Common myeloid progenitor, CD34-positive (primary cell): ENCODE data around the gene NFYC.

Experiments used
- CTCF ChIA-PET: fragments of 350-600 bp; sonication (Branson Sonifier 250); formaldehyde crosslinking; loops from one replicate; lab custom pipeline; 2021; ENCODE audit warnings: antibody characterized with exemption; lab: Charles Lee
- POLR2A ChIA-PET: fragments of 350-600 bp; sonication (Branson Sonifier 250); formaldehyde crosslinking; loops from one replicate; lab custom pipeline; 2021; ENCODE audit warnings: antibody characterized with exemption; lab: Charles Lee
- DNase-seq, 3 donors: peaks; one replicate each; pipeline versions ENCODE4 v3.0.0 to v3.0.0-alpha.2; 2013
- H3K27ac ChIP-seq, 2 experiments: 1 replicate in 1 of 2; 2 replicates in 1 of 2; pipeline ENCODE4 v1.7.0; 2013; ENCODE audit warnings: inconsistent platforms in 2 of 2, low read length in 2 of 2, mild to moderate bottlenecking in 2 of 2, low read depth in 1 of 2, moderate library complexity in 1 of 2; ENCODE audit not compliant: severe bottlenecking in 2 of 2, insufficient read depth in 1 of 2, poor library complexity in 1 of 2
- H3K27me3 ChIP-seq, 5 experiments: replicated peaks in 2 of 5; 1 replicate in 3 of 5; 2 replicates in 2 of 5; pipeline versions ENCODE4 v1.6.1 to v1.7.0; 2013; ENCODE audit warnings: low read length in 4 of 5, mild to moderate bottlenecking in 2 of 5, moderate library complexity in 2 of 5, inconsistent platforms in 1 of 5; ENCODE audit not compliant: insufficient read depth in 5 of 5, control insufficient read depth in 4 of 5
- H3K36me3 ChIP-seq, 4 experiments: 1 replicate in 2 of 4; 2 replicates in 2 of 4; pipeline versions ENCODE4 v1.6.1 to v1.7.0; 2013; ENCODE audit warnings: low read length in 3 of 4, control low read depth in 1 of 4, mild to moderate bottlenecking in 1 of 4; ENCODE audit not compliant: control insufficient read depth in 4 of 4, insufficient read depth in 4 of 4
- H3K4me1 ChIP-seq, 4 experiments: 1 replicate in 3 of 4; 2 replicates in 1 of 4; pipeline versions ENCODE4 v1.6.1 to v1.7.1; 2013; ENCODE audit warnings: low read length in 3 of 4, mild to moderate bottlenecking in 3 of 4, control low read depth in 1 of 4, inconsistent platforms in 1 of 4, moderate library complexity in 1 of 4; ENCODE audit not compliant: control insufficient read depth in 4 of 4, insufficient read depth in 4 of 4; ENCODE audit errors: control extremely low read depth in 1 of 4
- H3K4me3 ChIP-seq, 7 experiments: 1 replicate in 4 of 7; 2 replicates in 3 of 7; pipeline versions ENCODE4 v1.5.1 to v1.7.0; 2013; ENCODE audit warnings: mild to moderate bottlenecking in 7 of 7, low read length in 6 of 7, moderate library complexity in 6 of 7, inconsistent platforms in 2 of 7, low read depth in 2 of 7, control low read depth in 1 of 7; ENCODE audit not compliant: insufficient read depth in 4 of 7, control insufficient read depth in 1 of 7; ENCODE audit errors: extremely low read depth in 1 of 7
- H3K9me3 ChIP-seq, 5 experiments: 1 replicate in 4 of 5; 2 replicates in 1 of 5; pipeline versions ENCODE4 v1.6.1 to v1.7.1; 2013; ENCODE audit warnings: low read length in 4 of 5, mild to moderate bottlenecking in 2 of 5, inconsistent platforms in 1 of 5, low read depth in 1 of 5, moderate library complexity in 1 of 5; ENCODE audit not compliant: control insufficient read depth in 4 of 5, insufficient read depth in 2 of 5; ENCODE audit errors: control extremely low read depth in 1 of 5
- WGBS: methylation state at CpG from one replicate; pipeline ENCODE4 v1.1.5; 2013; ENCODE audit not compliant: insufficient coverage; 5-methylcytosine and 5-hydroxymethylcytosine counted together

Gene NFYC

GRCh38 chr1:40692429-40692895 is 958 bp downstream of the NFYC start:
- no peak for DNase-seq
- Histone ChIP-seq H3K9me3 (no peaks in the 10 kb centered on the region), H3K27ac (peak overlapping the region; percentile 95 to 98), H3K36me3 (peaks cover 0 to 6% (median 4%) of the 10 kb centered on the region in 4 experiments), H3K27me3 (no peaks in the 10 kb centered on the region), H3K4me3 (peak overlapping the region; percentile 61 to 97 (median 85)), H3K4me1 (peaks cover 17 to 36% (median 24%) of the 10 kb centered on the region in 4 experiments)
- ChIA-PET CTCF (interaction anchor here (1.4 to 7.2 kb wide), 4 partner anchors 9 to 55 kb away, joined by 4 to 34 read pairs (median 5); no protein-coding TSS in a partner anchor), POLR2A (interaction anchor here (1.1 to 2.0 kb wide), 4 partner anchors 9 to 103 kb away, joined by 3 to 14 read pairs (median 6); no protein-coding TSS in a partner anchor)
- 1% methylated on average over 9 of the region's 9 CpGs for WGBS

GRCh38 chr1:40693425-40693824 is 1.9 kb downstream of the NFYC start:
- ChIA-PET CTCF (interaction anchor here (0.7 to 7.2 kb wide), 5 partner anchors 8 to 29 kb away, joined by 4 to 34 read pairs (median 4); no protein-coding TSS in a partner anchor), POLR2A (interaction anchor here (1.1 kb wide), 1 partner anchor 9 kb away, joined by 3 read pairs; no protein-coding TSS in a partner anchor)
- WGBS = 89% methylated on average over 1 of the region's 1 CpG
- peaks cover 17 to 36% (median 24%) of the 10 kb centered on the region in 4 experiments for H3K4me1 ChIP-seq
- no peaks in the 10 kb centered on the region for H3K27me3 ChIP-seq
- H3K27ac ChIP-seq = peak overlapping the region in 1 of 2 experiments; percentile 98
- peaks cover 0 to 6% (median 4%) of the 10 kb centered on the region in 4 experiments for H3K36me3 ChIP-seq
- no peak for DNase-seq
- no peaks in the 10 kb centered on the region for H3K9me3 ChIP-seq
- H3K4me3 ChIP-seq = peak overlapping the region in 3 of 7 experiments; percentile 96 to 97 (median 97)

GRCh38 chr1:40694353-40694874 is 2.9 kb downstream of the NFYC start:
- ChIA-PET CTCF (interaction anchor here (1.1 to 7.2 kb wide), 3 partner anchors 7 to 28 kb away, joined by 4 to 34 read pairs (median 5); no protein-coding TSS in a partner anchor), POLR2A (no interaction called here)
- H3K4me3 ChIP-seq = no peak overlapping the region
- no CpG with 5 or more reads among the region's 2 CpGs for WGBS
- H3K27ac ChIP-seq = peak overlapping the region in 1 of 2 experiments; percentile 98
- H3K4me1 ChIP-seq = peaks cover 17 to 36% (median 25%) of the 10 kb centered on the region in 4 experiments
- no peaks in the 10 kb centered on the region for H3K9me3 ChIP-seq
- H3K36me3 ChIP-seq = peaks cover 0 to 6% (median 2%) of the 10 kb centered on the region in 4 experiments
- no peak for DNase-seq
- H3K27me3 ChIP-seq = no peaks in the 10 kb centered on the region

GRCh38 chr1:40696294-40696693 is 4.8 kb downstream of the NFYC start:
- POLR2A ChIA-PET = no interaction called here
- H3K36me3 ChIP-seq = peaks cover 2 to 6% (median 3%) of the 10 kb centered on the region in 4 experiments
- H3K27ac ChIP-seq = no peak overlapping the region
- peaks cover 14 to 23% (median 18%) of the 10 kb centered on the region in 4 experiments for H3K4me1 ChIP-seq
- no peak overlapping the region for H3K4me3 ChIP-seq
- CTCF ChIA-PET = no interaction called here
- H3K27me3 ChIP-seq = no peaks in the 10 kb centered on the region
- no peaks in the 10 kb centered on the region for H3K9me3 ChIP-seq
- 100% methylated on average over 4 of the region's 4 CpGs for WGBS
- DNase-seq = no peak

- no peak overlapping the region for H3K27ac ChIP-seq
- no peak overlapping the region for H3K4me3 ChIP-seq
- no peaks in the 10 kb centered on the region for H3K9me3 ChIP-seq
- no peak for DNase-seq
- ChIA-PET CTCF (no interaction called here), POLR2A (no interaction called here)
- WGBS = 77% methylated on average over 2 of the region's 5 CpGs
- peaks cover 2 to 7% (median 4%) of the 10 kb centered on the region in 4 experiments for H3K36me3 ChIP-seq
- peaks cover 8 to 24% (median 15%) of the 10 kb centered on the region in 4 experiments for H3K4me1 ChIP-seq
- H3K27me3 ChIP-seq = no peaks in the 10 kb centered on the region
Measured at GRCh38 chr1:40697436-40697835, 5.9 kb downstream of the NFYC start.

- ChIA-PET CTCF (interaction anchor here (1.0 to 3.0 kb wide), 2 partner anchors 9 to 12 kb away, joined by 3 to 8 read pairs; partner anchors contain the start of gene NFYC), POLR2A (interaction anchor here (1.7 kb wide), 1 partner anchor 10 kb away, joined by 5 read pairs; no protein-coding TSS in a partner anchor)
- DNase-seq = no peak
- H3K27me3 ChIP-seq = no peaks in the 10 kb centered on the region
- peaks cover 0 to 16% (median 2%) of the 10 kb centered on the region in 4 experiments for H3K4me1 ChIP-seq
- no peak overlapping the region for H3K4me3 ChIP-seq
- WGBS = 93% methylated on average over 4 of the region's 6 CpGs
- peaks cover 2 to 7% (median 4%) of the 10 kb centered on the region in 4 experiments for H3K36me3 ChIP-seq
- no peaks in the 10 kb centered on the region for H3K9me3 ChIP-seq
- H3K27ac ChIP-seq = peak overlapping the region in 1 of 2 experiments; percentile 59
Measured at GRCh38 chr1:40699787-40700186, 8.3 kb downstream of the NFYC start.
